Esophagus mucosa (tissue), 1 donor: ENCODE measurements around the gene POLR3C. TPM values are rescaled to one million over a fixed set of nuclear protein-coding genes. Genes with fewer than 3 reads are reported as not detected.
"Not testable (repeated sequence)": the region's sequence is repeated elsewhere in the genome, so short reads cannot be mapped to it uniquely, and the experiment has no call there.

Source experiments
- ATAC-seq: fragments of 200-7000 bp; cut with Tn5 transposase; one replicate; pipeline ENCODE4 v1.9.1; 2020
- total RNA-seq: library from RNA; stranded (reverse); gene quantifications from one replicate; pipeline ENCODE4 v1.2.4, GENCODE V29; 2023
- donor health status: DM: yes; HTN: yes; CAD: no.

POLR3C gene
- total RNA-seq, 1 donor from 2014 or later = 18.2 TPM

- ATAC-seq = peak; percentile 11
These were observed 1.1 kb upstream of the POLR3C start for GRCh38 chr1:145822779-145823331.

- no peak for ATAC-seq
These were observed 471 bp downstream of the POLR3C start for GRCh38 chr1:145824499-145824842.

- ATAC-seq = no peak
These were observed 2.0 kb downstream of the POLR3C start for GRCh38 chr1:145826030-145826429.

GRCh38 chr1:145827966-145828365, 4.0 kb downstream of the POLR3C start:
- ATAC-seq = no peak

- no peak for ATAC-seq
These were observed 4.5 kb downstream of the POLR3C start for GRCh38 chr1:145828367-145829026.

GRCh38 chr1:145830810-145831209, 6.8 kb downstream of the POLR3C start:
- not testable (repeated sequence) for ATAC-seq

- peak; percentile 35 for ATAC-seq
These were observed 13.7 kb downstream of the POLR3C start for GRCh38 chr1:145837656-145838055.

- no peak for ATAC-seq
These were observed 19.0 kb downstream of the POLR3C start for GRCh38 chr1:145843031-145843430.

- peak; percentile 35 for ATAC-seq
These were observed 21.1 kb downstream of the POLR3C start for GRCh38 chr1:145845144-145845513.

- peak; percentile 79 for ATAC-seq
These were observed 21.6 kb downstream of the POLR3C start, which contains the start of gene NUDT17 for GRCh38 chr1:145845514-145846161. Gene NUDT17, plus strand, starts transcription at chr1:145845630. Its CDS starts 11 bp downstream, at chr1:145845641.

GRCh38 chr1:145846201-145846612, 22.2 kb downstream of the POLR3C start:
- peak; percentile 56 for ATAC-seq

GRCh38 chr1:145847827-145848226, 23.8 kb downstream of the POLR3C start:
- no peak for ATAC-seq

GRCh38 chr1:145849356-145850160, 25.6 kb downstream of the POLR3C start:
- no peak for ATAC-seq

- no peak for ATAC-seq
These were observed 31.5 kb downstream of the POLR3C start for GRCh38 chr1:145855426-145855948.

GRCh38 chr1:145857170-145857569, 33.2 kb downstream of the POLR3C start:
- ATAC-seq = no peak

GRCh38 chr1:145858238-145858900, 34.4 kb downstream of the POLR3C start:
- peak; percentile 47 for ATAC-seq

GRCh38 chr1:145858901-145859490, 35.0 kb downstream of the POLR3C start, which contains the start of gene PIAS3:
Gene PIAS3, minus strand, starts transcription at chr1:145859081. Its CDS starts 91 bp downstream, at chr1:145858990.
- peak; percentile 96 for ATAC-seq

GRCh38 chr1:145859491-145860023, 35.6 kb downstream of the POLR3C start:
- peak; percentile 86 for ATAC-seq

- ATAC-seq = no peak
These were observed 39.5 kb downstream of the POLR3C start for GRCh38 chr1:145863282-145864018.

- no peak for ATAC-seq
These were observed 44.2 kb downstream of the POLR3C start for GRCh38 chr1:145868232-145868631.
